ENCODE data around the gene ANKRD34B. TPM values are rescaled to one million over a fixed set of nuclear protein-coding genes. Genes with fewer than 3 reads are reported as not detected.

Gene ANKRD34B
- total RNA-seq, 1 donor from 2014 or later = not detected

DNA sequence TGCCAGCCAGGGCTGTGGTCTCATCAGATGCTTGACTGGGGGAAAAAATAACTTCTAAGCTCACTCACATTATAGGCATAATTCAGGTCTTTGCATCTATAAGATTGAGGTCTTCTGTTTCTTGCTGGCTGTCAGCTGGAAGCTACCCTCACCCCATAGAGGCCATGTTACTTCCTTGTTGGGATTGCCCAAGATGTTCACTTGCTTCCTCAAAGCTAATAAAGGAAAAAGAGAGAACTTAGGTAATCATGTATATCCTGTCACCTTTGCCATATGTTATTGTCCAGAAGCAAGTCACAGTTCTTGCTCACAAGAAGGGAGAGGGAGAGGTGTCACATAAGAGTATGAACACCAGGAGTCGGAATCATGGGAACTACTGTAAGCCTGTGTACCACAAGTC lies 38.7 kb upstream of the ANKRD34B start:
- DNase-seq = no peak
- TF ChIP-seq, protein P1, sequence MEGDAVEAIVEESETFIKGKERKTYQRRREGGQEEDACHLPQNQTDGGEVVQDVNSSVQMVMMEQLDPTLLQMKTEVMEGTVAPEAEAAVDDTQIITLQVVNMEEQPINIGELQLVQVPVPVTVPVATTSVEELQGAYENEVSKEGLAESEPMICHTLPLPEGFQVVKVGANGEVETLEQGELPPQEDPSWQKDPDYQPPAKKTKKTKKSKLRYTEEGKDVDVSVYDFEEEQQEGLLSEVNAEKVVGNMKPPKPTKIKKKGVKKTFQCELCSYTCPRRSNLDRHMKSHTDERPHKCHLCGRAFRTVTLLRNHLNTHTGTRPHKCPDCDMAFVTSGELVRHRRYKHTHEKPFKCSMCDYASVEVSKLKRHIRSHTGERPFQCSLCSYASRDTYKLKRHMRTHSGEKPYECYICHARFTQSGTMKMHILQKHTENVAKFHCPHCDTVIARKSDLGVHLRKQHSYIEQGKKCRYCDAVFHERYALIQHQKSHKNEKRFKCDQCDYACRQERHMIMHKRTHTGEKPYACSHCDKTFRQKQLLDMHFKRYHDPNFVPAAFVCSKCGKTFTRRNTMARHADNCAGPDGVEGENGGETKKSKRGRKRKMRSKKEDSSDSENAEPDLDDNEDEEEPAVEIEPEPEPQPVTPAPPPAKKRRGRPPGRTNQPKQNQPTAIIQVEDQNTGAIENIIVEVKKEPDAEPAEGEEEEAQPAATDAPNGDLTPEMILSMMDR (IDR thresholded peaks at IDR 0.05; ENCODE audit: partially characterized antibody, unreplicated experiment) = no peak
- no peaks in the 10 kb centered on the region for H3K27me3 Mint-ChIP-seq (ENCODE audit: unreplicated experiment)
- no peaks in the 10 kb centered on the region for H3K9me3 Mint-ChIP-seq (ENCODE audit: unreplicated experiment)
- H3K4me3 Mint-ChIP-seq (ENCODE audit: unreplicated experiment) = no peak overlapping the region
- no peaks in the 10 kb centered on the region for H3K36me3 Mint-ChIP-seq (ENCODE audit: unreplicated experiment)
- H3K4me1 Mint-ChIP-seq (ENCODE audit: low read depth, unreplicated experiment) = no peaks in the 10 kb centered on the region
- H3K27ac Mint-ChIP-seq (ENCODE audit: unreplicated experiment) = no peak overlapping the region

DNA sequence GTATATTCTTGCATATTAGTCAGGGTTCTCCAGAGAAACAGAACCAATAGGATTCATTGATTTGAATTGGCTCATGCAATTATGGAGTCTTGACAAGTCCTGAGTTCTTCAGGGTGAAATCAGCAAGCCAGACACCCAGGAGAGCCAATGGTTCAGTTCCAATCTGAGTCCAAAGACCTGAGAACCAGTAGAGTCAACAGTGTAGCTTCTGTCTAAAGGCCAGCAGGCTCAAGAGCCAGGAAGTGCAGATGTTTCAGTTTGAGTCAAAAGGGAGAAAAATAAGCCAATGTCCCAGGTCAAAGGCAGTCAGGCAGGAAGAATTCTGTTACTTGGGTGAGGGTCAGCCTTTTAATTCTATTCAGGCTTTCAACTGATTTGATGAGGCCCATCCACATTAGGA lies 37.8 kb upstream of the ANKRD34B start:
- Mint-ChIP-seq H3K9me3 (ENCODE audit: unreplicated experiment) (no peaks in the 10 kb centered on the region), H3K27ac (ENCODE audit: unreplicated experiment) (no peak overlapping the region), H3K4me3 (ENCODE audit: unreplicated experiment) (no peak overlapping the region), H3K4me1 (ENCODE audit: low read depth, unreplicated experiment) (no peaks in the 10 kb centered on the region), H3K36me3 (ENCODE audit: unreplicated experiment) (no peaks in the 10 kb centered on the region), H3K27me3 (ENCODE audit: unreplicated experiment) (no peaks in the 10 kb centered on the region)
- TF ChIP-seq, protein P1 (IDR thresholded peaks at IDR 0.05; ENCODE audit: partially characterized antibody, unreplicated experiment) = no peak
- DNase-seq = no peak

DNA sequence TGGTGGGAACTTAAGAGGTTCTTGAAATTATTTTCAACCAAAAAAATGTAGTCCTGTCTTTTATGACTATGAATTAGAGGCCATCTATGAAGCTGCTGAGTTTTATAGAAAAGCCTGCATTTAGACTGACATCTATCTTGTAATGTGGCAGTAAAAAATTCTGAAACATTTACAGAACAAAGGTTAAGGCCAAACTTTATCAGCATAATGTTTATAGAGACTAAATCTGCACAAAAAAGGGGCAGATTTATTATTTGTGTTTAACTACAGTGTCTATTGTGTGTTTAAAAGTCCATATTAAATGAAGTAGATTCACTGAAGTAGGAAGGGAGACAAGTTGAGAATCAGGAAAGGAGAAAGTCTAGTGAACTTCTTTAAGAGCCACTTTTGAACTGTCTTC lies 37.3 kb upstream of the ANKRD34B start:
- Mint-ChIP-seq H3K4me1 (ENCODE audit: low read depth, unreplicated experiment) (no peaks in the 10 kb centered on the region), H3K36me3 (ENCODE audit: unreplicated experiment) (no peaks in the 10 kb centered on the region), H3K9me3 (ENCODE audit: unreplicated experiment) (no peaks in the 10 kb centered on the region), H3K27me3 (ENCODE audit: unreplicated experiment) (no peaks in the 10 kb centered on the region), H3K4me3 (ENCODE audit: unreplicated experiment) (no peak overlapping the region), H3K27ac (ENCODE audit: unreplicated experiment) (no peak overlapping the region)
- TF ChIP-seq, protein P1 (IDR thresholded peaks at IDR 0.05; ENCODE audit: partially characterized antibody, unreplicated experiment) = no peak
- no peak for DNase-seq

DNA sequence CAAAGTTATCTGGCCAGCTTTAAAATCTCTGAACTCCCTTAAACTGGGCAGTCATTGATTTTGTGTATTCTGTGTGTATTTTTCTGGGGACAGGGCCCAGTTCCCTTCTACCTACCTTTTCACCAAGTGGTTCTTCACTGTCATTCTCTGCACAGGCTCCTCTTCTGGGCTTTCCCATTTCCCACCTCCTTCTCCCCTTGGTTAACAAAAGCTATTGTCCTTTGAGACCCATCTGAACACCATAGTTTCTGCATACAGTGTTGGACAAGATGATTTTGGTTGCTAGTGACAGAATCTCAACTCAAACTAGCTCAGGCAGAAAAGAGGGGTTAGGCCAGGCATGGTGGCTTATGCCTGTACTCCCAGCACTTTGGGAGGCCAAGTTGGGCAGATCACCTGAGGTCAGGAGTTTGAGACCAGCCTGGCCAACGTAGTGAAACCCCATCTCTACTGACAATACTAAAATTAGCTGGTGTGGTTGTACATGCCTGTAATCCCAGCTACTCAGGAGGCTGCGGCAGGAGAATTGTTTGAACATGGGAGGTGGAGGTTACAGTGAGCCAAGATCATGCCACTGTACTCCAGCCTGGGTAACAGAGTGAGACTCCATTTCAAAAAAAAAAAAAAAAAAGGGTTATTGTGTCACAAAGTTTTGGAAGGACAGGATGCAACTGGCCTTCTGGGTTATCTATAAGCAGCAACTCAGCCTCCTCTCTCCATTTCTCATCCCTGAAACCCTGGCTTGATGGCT lies 31.0 kb upstream of the ANKRD34B start:
- H3K27ac Mint-ChIP-seq (ENCODE audit: unreplicated experiment) = no peak overlapping the region
- H3K36me3 Mint-ChIP-seq (ENCODE audit: unreplicated experiment) = no peaks in the 10 kb centered on the region
- no peak for DNase-seq
- H3K27me3 Mint-ChIP-seq (ENCODE audit: unreplicated experiment) = no peaks in the 10 kb centered on the region
- TF ChIP-seq, protein P1 (IDR thresholded peaks at IDR 0.05; ENCODE audit: partially characterized antibody, unreplicated experiment) = no peak
- H3K4me1 Mint-ChIP-seq (ENCODE audit: low read depth, unreplicated experiment) = no peaks in the 10 kb centered on the region
- H3K4me3 Mint-ChIP-seq (ENCODE audit: unreplicated experiment) = no peak overlapping the region
- H3K9me3 Mint-ChIP-seq (ENCODE audit: unreplicated experiment) = no peaks in the 10 kb centered on the region

DNA sequence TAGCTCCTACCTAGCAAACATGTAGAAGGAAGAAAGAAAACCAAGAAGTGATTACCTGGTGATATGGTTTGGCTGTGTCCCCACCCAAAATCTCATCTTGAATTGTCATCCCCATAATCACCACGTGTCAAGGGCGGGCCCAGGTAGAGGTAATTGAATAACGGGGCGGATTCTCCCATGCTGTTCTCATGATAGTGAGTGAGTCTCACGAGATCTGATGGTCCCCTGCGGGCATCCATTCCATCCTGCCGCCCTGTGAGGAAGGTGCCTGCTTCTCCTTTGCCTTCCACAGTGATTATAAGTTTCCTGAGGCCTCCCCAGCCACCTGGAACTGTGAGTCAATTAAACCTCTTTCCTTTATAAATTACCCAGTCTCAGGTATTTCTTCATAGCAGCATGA lies 27.4 kb upstream of the ANKRD34B start:
- TF ChIP-seq, protein P1 (IDR thresholded peaks at IDR 0.05; ENCODE audit: partially characterized antibody, unreplicated experiment) = no peak

More for the DNA sequence above, 27.4 kb upstream of the ANKRD34B start:
- Mint-ChIP-seq H3K9me3 (ENCODE audit: unreplicated experiment) (no peaks in the 10 kb centered on the region), H3K27me3 (ENCODE audit: unreplicated experiment) (no peaks in the 10 kb centered on the region), H3K36me3 (ENCODE audit: unreplicated experiment) (no peaks in the 10 kb centered on the region), H3K4me1 (ENCODE audit: low read depth, unreplicated experiment) (no peaks in the 10 kb centered on the region), H3K27ac (ENCODE audit: unreplicated experiment) (no peak overlapping the region), H3K4me3 (ENCODE audit: unreplicated experiment) (no peak overlapping the region)
- DNase-seq = no peak
